Measurements from ENCODE around the gene CRISPLD2. TPM values are rescaled to one million over a fixed set of nuclear protein-coding genes. Genes with fewer than 3 reads are reported as not detected.
"Not testable (repeated sequence)": the region's sequence is repeated elsewhere in the genome, so short reads cannot be mapped to it uniquely, and the experiment has no call there.

The CRISPLD2 gene
- total and polyA plus RNA-seq, 2 donors from 2014 or later = 4.8 to 108 TPM

DNA sequence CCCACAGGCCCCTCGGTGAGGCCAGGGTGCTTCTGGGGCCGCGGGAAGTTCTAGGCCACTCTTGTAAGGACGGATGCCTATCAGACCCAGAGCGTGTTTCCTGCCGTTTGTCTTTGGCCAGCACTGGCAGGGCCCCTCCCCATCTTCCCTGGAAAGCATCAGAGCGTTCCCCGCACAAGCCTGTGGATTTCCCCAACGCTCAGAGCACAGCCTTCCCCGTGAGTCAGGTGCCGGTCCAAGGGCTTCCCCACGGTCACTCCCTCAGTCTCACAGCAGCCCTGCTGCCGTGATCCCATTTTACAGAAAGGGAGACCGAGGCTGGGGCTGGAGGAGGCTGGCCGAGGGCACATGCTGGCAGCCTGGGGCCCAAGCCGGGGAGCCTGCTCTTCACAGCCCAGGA, 33.7 kb downstream of the CRISPLD2 start:
- peaks cover 0 to 1% (median 0%) of the 10 kb centered on the region in 3 donors for H3K36me3 ChIP-seq (ENCODE audit: control insufficient read depth in 2 of 3, insufficient read depth in 3 of 3, low read length in 3 of 3)
- no peak for FAIRE-seq
- H3K27ac ChIP-seq (ENCODE audit: low read depth in 2 of 2, low read length in 2 of 2) = no peak overlapping the region

DNA sequence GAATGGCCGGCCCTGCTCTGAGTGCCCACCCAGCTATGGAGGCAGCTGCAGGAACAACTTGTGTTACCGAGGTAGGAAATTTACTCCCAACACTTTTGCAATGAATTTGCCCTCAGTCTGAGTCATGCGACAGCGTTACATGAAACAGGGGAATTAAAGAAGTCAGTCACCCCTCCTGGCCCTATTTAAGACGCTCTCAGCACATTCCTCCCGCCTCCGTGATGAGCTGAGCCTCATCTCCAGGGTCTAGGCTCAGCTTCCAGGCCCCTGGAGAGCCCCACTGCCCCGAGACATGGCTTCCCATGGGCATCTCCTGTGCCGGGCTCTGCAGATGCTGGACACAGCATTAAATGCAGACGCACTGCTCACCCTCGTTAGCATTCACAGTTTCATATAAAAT, 35.0 kb downstream of the CRISPLD2 start:
- no peak overlapping the region for H3K9ac ChIP-seq (ENCODE audit: low read length in 3 of 3)
- no peak overlapping the region for H3K4me3 ChIP-seq (ENCODE audit: low read length in 3 of 3)
- TF ChIP-seq CTCF (IDR thresholded peaks at IDR 0.05; ENCODE audit: borderline replicate concordance, extremely low read depth, insufficient read depth) = no peak
- H3K27ac ChIP-seq (ENCODE audit: low read depth in 2 of 2, low read length in 2 of 2) = no peak overlapping the region
- intact Hi-C loops (cut with DNase I) = no loop called here
- H3K9me3 ChIP-seq (ENCODE audit: control insufficient read depth in 2 of 3, insufficient read depth in 1 of 3, low read length in 3 of 3) = peaks cover 0 to 12% (median 0%) of the 10 kb centered on the region in 3 donors
- DNase-seq (no peak), FAIRE-seq (no peak)
- H3K27me3 ChIP-seq (ENCODE audit: control insufficient read depth, insufficient read depth, low read length) = no peaks in the 10 kb centered on the region
- H3K4me1 ChIP-seq (ENCODE audit: control insufficient read depth in 2 of 3, insufficient read depth in 2 of 3, low read depth in 1 of 3, low read length in 3 of 3) = no peaks in the 10 kb centered on the region
- H3K36me3 ChIP-seq (ENCODE audit: control insufficient read depth in 2 of 3, insufficient read depth in 3 of 3, low read length in 3 of 3) = peaks cover 0 to 4% (median 0%) of the 10 kb centered on the region in 3 donors

More for the DNA sequence above, 33.7 kb downstream of the CRISPLD2 start:
- intact Hi-C loops (cut with DNase I) = no loop called here
- DNase-seq = no peak
- no peak for TF ChIP-seq CTCF (IDR thresholded peaks at IDR 0.05; ENCODE audit: borderline replicate concordance, extremely low read depth, insufficient read depth)
- Histone ChIP-seq H3K4me1 (ENCODE audit: control insufficient read depth in 2 of 3, insufficient read depth in 2 of 3, low read depth in 1 of 3, low read length in 3 of 3) (no peaks in the 10 kb centered on the region), H3K9ac (ENCODE audit: low read length in 3 of 3) (no peak overlapping the region), H3K27me3 (ENCODE audit: control insufficient read depth, insufficient read depth, low read length) (no peaks in the 10 kb centered on the region), H3K4me3 (ENCODE audit: low read length in 3 of 3) (no peak overlapping the region), H3K9me3 (ENCODE audit: control insufficient read depth in 2 of 3, insufficient read depth in 1 of 3, low read length in 3 of 3) (peaks cover 0 to 4% (median 0%) of the 10 kb centered on the region in 3 donors)

- DNase-seq; H3K27ac ChIP-seq (ENCODE audit: low read depth in 2 of 2, low read length in 2 of 2); H3K36me3 ChIP-seq (ENCODE audit: control insufficient read depth in 2 of 3, insufficient read depth in 3 of 3, low read length in 3 of 3); H3K9ac ChIP-seq (ENCODE audit: low read length in 3 of 3); H3K4me3 ChIP-seq (ENCODE audit: low read length in 3 of 3); intact Hi-C loops (cut with DNase I); FAIRE-seq; H3K4me1 ChIP-seq (ENCODE audit: control insufficient read depth in 2 of 3, insufficient read depth in 2 of 3, low read depth in 1 of 3, low read length in 3 of 3); H3K27me3 ChIP-seq (ENCODE audit: control insufficient read depth, insufficient read depth, low read length): not testable (repeated sequence)
- H3K9me3 ChIP-seq (ENCODE audit: control insufficient read depth in 2 of 3, insufficient read depth in 1 of 3, low read length in 3 of 3) = peaks cover 0 to 21% (median 2%) of the 10 kb centered on the region in 3 donors
These were observed 35.8 kb downstream of the CRISPLD2 start for GRCh38 chr16:84855435-84856202.

- FAIRE-seq; H3K4me1 ChIP-seq (ENCODE audit: control insufficient read depth in 2 of 3, insufficient read depth in 2 of 3, low read depth in 1 of 3, low read length in 3 of 3); DNase-seq; H3K27ac ChIP-seq (ENCODE audit: low read depth in 2 of 2, low read length in 2 of 2); H3K36me3 ChIP-seq (ENCODE audit: control insufficient read depth in 2 of 3, insufficient read depth in 3 of 3, low read length in 3 of 3); H3K4me3 ChIP-seq (ENCODE audit: low read length in 3 of 3); H3K9ac ChIP-seq (ENCODE audit: low read length in 3 of 3); H3K27me3 ChIP-seq (ENCODE audit: control insufficient read depth, insufficient read depth, low read length); intact Hi-C loops (cut with DNase I): not testable (repeated sequence)
- H3K9me3 ChIP-seq (ENCODE audit: control insufficient read depth in 2 of 3, insufficient read depth in 1 of 3, low read length in 3 of 3) = peaks cover 0 to 19% (median 2%) of the 10 kb centered on the region in 3 donors
These were observed 36.4 kb downstream of the CRISPLD2 start for GRCh38 chr16:84856203-84856581.

GRCh38 chr16:84856811-84857210, 37.0 kb downstream of the CRISPLD2 start:
- H3K9ac ChIP-seq (ENCODE audit: low read length in 3 of 3); H3K36me3 ChIP-seq (ENCODE audit: control insufficient read depth in 2 of 3, insufficient read depth in 3 of 3, low read length in 3 of 3); H3K4me3 ChIP-seq (ENCODE audit: low read length in 3 of 3); H3K27me3 ChIP-seq (ENCODE audit: control insufficient read depth, insufficient read depth, low read length); H3K27ac ChIP-seq (ENCODE audit: low read depth in 2 of 2, low read length in 2 of 2); H3K4me1 ChIP-seq (ENCODE audit: control insufficient read depth in 2 of 3, insufficient read depth in 2 of 3, low read depth in 1 of 3, low read length in 3 of 3); FAIRE-seq; intact Hi-C loops (cut with DNase I); DNase-seq: not testable (repeated sequence)
- peaks cover 0 to 19% (median 2%) of the 10 kb centered on the region in 3 donors for H3K9me3 ChIP-seq (ENCODE audit: control insufficient read depth in 2 of 3, insufficient read depth in 1 of 3, low read length in 3 of 3)

Data from kidney (tissue), 14 donors.